GM12873 (cell line): ENCODE data around the gene ADTRP.

Source experiments
- CTCF ChIP-seq: IDR thresholded peaks from 2 replicates; pipeline ENCODE4 v1.5.1; 2012; ENCODE audit warnings: low read depth, mild to moderate bottlenecking, moderate library complexity, low read length, control low read depth; ENCODE audit not compliant: insufficient read depth; ENCODE audit errors: missing control alignments

The ADTRP gene

DNA sequence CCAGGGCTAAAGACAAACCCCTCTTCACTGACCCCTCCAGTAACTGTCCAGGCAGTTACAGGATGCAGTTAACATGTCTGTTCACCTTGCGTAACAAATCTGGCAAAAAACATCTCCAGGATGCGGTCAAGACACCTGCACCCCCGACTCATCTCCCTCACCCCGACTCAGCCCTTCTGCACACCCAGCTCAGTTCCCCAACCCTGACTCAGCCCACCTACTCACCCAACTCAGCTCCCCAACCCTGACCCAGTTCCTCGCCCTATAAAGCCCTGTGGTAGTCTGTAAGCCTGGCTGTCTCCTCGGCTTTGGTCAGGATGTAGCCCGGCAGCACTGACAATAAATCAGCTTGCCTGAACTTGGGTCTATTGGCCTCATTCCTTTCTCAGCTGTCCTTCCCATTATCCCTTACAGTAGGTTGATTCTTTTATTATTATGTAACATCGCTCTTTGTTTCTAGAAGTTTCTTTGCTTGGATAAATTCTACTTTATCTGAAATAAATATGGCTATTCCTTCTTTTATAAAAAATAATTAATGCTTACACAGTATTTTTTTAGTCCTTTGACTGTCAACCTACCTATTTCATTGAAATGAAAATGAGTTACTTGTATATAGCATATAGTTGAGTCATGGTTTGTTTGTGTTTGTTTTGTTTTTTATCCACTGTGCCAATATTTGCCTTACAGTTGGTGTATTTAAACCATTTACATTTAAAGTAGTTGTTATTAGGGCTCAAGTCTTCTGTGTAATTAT lies 12.9 kb upstream of the ADTRP start:
- no peak for TF ChIP-seq CTCF

DNA sequence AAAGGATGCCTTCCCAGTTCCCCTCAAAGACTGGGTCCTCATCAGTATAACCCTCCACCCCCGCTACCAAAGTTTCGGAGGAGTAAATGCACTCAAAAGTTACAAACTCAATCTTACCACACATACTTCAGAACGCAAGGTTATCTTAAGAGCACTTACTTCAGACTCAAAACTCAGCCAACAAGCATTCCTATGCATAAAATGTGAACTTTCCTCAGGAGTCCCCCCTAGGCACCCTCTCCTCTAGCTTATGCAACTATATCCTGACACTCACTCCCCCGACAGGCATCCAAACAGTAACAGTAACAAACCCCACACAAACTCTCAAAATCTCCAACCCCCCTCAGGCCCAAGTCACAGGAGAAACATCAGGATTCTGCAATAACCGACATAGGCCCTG lies 11.1 kb upstream of the ADTRP start:
- no peak for TF ChIP-seq CTCF

DNA sequence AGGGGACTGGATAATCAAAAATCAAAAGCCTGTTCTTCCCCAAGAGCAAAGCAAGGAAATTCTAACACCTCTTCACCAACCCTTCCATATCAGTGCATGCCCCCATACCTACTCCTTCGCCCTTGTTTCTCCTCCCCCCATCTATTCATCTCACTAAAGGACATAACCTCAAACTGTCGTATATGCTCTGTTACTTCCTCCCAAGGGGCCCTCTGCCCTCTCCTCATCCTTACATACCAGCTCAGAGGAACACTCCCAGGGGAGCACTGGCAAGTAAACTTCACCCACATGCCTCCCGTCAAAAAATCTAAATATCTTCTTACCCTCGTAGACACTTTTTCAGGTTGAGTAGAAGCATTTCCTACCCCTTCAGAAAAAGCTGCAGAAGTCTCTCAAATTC lies 9.4 kb upstream of the ADTRP start:
- TF ChIP-seq CTCF = no peak

- no peak for TF ChIP-seq CTCF
Measured at GRCh38 chr6:11785774-11786579, 7.4 kb upstream of the ADTRP start.

DNA sequence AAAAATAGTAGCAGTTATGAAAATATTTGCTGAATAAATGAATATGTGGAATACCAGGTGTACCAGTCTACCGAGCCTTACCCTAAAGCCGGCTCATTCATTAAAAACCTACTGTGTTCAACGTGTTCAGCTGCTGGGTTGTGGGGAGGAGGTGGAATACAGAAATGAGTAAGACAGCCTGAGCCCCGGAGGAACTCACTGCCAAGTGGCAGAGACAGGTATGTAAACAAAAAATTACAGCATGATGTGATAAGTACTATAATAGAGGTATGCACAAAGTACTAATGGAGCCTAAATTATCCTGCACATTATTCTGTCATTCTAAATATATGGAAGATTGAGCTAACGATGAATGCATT lies 6.8 kb upstream of the ADTRP start:
- no peak for TF ChIP-seq CTCF

- no peak for TF ChIP-seq CTCF
Measured at GRCh38 chr6:11784341-11784740, 5.7 kb upstream of the ADTRP start.

GRCh38 chr6:11783524-11784064 lies 5.0 kb upstream of the ADTRP start:
- no peak for TF ChIP-seq CTCF
